IPS-18c (cell line): ENCODE results near the gene FARP2.

Experiments
- H3K4me3 ChIP-seq: 2 replicates; pipeline ENCODE4 v1.7.0; 2013; ENCODE audit warnings: low read depth, mild to moderate bottlenecking, low read length, moderate library complexity; ENCODE audit not compliant: insufficient read depth
- H3K9me3 ChIP-seq: one replicate; pipeline ENCODE4 v1.6.1; 2013; ENCODE audit warnings: mild to moderate bottlenecking, low read length, moderate library complexity; ENCODE audit not compliant: control insufficient read depth, insufficient read depth

Gene FARP2

DNA sequence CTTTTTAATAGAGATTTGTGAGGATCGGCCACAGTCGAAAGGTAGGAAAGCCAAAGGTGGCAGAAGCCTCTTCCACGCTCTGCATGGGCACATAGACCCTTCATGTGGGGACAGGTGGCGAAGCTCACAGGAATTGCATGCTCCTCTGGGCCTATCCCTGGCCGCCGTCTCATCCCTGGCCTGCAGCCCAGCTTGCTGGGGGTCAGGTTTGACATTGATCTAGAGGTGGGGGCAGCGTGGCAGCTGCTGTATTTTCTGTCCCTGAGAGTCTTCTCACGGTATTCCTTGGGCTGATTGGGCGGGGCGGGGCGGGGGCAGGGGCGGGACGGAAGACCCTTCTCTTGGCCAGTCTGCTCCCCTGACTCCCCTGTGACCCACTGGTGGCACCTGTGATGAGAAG lies 103.4 kb downstream of the FARP2 start:
- H3K9me3 ChIP-seq = peaks cover 3% of the 10 kb centered on the region
- no peak overlapping the region for H3K4me3 ChIP-seq

DNA sequence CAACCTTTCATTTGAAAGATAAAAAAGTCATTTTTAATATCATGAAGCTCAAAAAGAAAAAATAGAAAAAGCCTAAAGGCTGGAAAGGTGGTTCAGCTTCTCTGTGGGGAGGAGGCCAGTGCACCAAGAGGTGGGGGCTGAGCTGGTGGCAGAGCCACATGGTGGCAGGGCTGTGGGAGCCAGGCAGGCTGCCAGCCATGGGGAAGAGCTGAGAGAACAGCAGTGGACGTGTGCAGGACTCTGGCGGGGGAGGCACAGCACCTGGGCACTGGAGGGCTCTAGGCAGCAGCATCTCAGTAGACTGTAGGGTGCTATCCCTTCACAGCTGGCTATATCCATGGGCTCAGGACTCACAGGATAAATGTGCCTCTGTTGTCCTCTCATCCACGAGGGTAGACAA lies 104.5 kb downstream of the FARP2 start:
- Histone ChIP-seq H3K4me3 (no peak overlapping the region), H3K9me3 (peaks cover 3% of the 10 kb centered on the region)

DNA sequence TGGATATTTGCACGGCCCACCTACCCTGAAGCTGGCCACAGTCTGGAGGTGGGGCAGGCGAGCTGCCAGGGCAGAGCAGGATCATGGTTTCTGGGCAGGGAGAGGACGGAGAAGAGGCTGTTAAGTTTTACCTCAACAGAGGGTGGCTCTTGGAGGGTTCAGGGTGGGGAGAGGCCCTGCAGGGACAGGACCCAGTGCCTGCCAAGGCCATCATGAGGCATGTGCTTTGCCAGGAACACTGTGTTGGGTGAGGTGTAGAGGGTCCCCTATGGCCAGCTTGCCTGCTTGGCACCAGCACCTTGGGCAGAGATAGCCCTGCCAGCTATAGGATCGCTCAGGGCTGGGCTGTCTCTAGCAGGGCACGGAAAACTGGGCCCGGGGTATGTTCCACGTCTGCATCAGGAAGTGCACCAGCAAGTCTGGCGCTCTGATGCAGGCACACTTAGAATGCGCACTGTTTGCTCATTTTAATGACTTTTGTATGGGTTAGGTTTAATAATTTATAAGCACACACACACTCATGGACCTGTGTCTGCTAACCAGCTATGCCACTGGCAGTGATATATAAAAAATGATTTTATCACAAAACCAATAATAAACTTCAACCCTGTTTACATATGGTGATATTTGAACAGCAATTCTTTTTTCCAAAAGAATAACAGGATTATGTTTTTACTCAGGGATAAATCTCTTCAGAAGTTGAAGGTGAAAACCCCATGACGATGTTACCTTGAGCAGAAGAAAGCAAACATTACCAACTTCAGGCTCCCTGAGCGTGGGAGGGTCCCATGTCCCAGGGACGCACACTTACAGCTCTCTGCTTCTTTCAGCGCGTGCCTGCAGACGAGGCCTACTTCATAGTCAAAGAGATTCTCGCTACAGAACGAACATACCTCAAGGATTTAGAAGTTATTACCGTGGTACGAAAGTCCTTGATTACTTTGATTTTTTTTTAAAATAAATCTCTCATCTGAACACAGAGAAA lies 105.9 kb downstream of the FARP2 start:
- H3K9me3 ChIP-seq = no peaks in the 10 kb centered on the region
- no peak overlapping the region for H3K4me3 ChIP-seq

DNA sequence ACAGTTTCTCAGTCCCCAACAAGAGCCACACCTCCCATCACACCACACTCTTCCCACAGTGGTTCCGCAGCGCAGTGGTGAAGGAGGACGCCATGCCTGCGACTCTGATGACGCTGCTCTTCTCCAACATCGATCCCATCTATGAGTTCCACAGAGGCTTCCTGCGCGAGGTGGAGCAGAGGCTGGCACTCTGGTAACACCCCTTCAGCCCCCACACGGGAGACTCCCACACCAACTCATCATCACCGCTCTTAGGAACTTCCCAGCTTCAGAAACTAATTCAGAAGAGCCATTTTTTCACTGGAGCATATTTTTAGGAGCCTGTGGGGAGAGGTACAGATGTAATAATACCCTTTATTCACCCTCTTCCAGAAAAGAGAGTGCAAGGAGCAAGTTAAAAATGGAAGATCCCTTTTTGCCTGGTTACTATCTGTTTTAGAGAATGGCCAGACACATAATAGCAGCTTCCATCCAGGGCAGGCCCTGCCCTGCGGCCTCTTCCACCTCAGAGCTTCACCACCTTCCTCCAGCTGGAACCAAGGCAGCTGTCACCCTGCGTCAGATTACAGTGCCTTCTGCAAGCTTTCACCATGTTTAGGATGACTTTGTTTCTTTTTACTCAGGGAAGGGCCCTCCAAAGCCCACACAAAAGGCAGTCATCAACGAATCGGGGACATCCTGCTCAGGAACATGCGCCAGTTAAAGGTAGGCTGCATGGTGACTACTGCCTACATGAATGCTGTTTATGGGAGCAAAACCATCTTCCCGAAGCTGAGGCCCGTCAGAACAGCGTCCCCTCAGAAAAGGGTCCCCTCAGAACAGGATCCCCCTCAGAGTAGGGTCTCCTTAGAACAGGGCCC lies 107.4 kb downstream of the FARP2 start:
- Histone ChIP-seq H3K9me3 (no peaks in the 10 kb centered on the region), H3K4me3 (no peak overlapping the region)

DNA sequence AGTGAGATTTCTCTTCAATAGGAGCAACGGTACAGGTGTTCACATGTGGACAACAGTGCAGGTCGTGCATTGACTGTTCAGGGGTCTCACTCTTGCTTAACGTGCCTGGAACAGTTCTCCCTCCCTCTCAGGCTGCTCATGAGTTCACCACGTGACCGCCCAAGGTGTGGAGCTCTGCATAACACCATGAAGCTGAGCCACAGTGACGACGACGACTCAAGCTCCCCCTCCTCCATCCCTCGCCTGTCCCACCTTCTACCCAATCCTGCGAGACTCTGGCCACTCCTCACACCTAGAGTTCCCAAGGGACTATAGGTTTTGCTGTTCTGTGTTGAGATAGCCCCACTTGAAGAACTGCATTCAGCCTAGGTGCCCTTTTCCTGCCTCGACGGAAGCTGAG lies 109.5 kb downstream of the FARP2 start:
- no peaks in the 10 kb centered on the region for H3K9me3 ChIP-seq

DNA sequence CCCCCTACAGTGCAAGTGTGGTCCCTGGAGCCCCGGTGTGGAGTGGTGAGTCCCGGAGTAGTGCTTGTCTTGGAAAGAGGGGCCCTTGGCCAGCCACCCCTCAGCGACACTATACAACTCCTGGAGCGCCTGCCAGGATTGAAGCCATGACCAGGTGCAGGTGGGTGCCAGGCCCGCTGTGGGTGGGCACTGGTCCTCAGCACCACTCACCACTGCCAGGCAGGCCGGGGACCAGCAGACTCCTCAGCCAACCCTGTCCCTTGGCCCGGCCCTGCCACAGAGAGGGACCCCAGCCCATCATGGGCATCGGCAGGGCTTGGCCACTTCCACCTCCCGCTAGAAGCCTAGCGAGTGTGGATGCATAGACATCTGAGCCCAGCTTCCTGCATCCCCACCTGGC lies 110.1 kb downstream of the FARP2 start:
- Histone ChIP-seq H3K9me3 (no peaks in the 10 kb centered on the region), H3K4me3 (no peak overlapping the region)

More for the DNA sequence above, 109.5 kb downstream of the FARP2 start:
- H3K4me3 ChIP-seq = no peak overlapping the region

DNA sequence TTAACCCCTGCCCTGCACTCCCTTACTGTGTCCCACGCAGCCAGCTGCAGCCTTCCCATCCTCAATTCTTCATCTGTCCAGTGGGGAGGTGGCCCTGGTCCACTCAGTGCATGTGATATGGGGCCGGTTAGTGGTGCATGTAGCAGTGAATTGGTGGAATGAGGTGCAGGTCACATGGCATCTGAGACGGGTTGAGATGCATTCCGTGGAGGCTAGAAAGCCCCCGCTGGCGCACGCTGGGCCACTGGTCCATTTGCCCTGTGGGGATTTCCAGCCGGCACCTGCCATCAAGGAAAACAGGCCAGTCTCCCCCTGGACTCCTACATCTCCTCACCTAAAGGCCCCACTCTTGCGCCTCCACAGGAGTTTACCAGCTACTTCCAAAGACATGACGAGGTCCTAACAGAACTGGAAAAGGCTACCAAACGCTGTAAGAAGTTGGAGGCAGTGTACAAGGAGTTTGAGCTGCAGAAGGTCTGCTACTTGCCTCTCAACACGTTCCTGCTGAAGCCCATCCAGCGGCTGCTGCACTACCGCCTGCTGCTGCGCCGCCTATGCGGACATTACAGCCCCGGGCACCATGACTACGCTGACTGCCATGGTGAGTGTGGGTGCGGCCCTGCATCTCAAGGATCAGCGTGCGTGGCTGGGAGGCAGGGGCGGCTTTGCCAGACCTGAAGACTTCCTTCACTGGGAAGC lies 111.8 kb downstream of the FARP2 start:
- Histone ChIP-seq H3K9me3 (no peaks in the 10 kb centered on the region), H3K4me3 (no peak overlapping the region)

DNA sequence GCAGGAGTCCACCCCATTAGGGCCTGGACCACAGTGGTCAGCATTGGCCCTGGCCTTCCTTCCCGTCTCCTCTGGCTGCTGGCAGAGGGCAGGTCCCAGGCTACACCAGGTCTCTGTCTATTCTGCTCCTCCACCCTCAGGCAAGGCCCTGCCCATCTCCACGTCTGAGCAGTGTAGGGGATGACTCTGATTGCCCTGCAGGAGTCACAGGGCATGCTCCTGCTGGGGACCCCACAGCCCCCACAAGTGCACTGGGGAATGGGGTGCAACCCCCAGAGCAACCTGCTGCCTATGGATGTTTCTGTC lies 112.3 kb downstream of the FARP2 start:
- Histone ChIP-seq H3K9me3 (no peaks in the 10 kb centered on the region), H3K4me3 (no peak overlapping the region)

DNA sequence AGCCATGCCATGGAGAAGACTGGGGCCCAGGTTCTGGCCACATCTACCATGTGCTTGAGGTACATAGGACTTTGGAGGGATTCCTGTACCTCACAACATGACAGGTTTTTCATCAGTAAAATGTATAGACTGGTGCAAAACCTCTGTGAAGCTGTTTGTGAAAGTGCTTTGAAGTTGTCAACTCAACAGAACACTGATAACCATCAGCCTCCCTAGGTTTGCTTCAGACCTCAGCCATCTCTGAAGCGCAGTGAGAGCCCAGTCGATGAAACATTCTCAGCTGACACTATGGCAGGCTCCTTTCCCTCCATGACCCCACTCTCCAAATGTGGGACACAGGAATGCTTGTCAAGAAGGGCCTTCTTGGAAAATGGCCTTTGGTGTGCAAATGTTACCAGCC lies 113.7 kb downstream of the FARP2 start:
- Histone ChIP-seq H3K4me3 (no peak overlapping the region), H3K9me3 (no peaks in the 10 kb centered on the region)

DNA sequence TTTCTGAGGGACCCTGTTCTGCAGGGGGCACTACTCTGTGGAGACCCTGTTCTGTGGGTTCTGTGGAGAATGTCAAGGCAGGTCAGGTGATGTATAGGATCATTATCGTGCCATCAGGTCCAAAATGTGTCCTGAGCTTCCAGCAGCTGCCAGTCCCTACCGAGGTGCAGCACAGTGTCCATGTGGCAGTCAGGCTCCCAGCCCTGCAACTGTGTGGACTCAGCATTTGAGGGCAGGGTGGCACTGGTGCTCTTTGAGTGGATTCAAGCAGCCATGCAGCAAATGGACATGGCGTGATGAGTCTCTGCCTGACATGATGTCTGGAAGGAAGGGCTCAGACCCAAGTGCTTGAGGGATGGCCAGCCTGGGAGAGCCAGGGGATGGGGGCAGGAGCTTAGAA lies 117.3 kb downstream of the FARP2 start:
- no peak overlapping the region for H3K4me3 ChIP-seq
- H3K9me3 ChIP-seq = no peaks in the 10 kb centered on the region

DNA sequence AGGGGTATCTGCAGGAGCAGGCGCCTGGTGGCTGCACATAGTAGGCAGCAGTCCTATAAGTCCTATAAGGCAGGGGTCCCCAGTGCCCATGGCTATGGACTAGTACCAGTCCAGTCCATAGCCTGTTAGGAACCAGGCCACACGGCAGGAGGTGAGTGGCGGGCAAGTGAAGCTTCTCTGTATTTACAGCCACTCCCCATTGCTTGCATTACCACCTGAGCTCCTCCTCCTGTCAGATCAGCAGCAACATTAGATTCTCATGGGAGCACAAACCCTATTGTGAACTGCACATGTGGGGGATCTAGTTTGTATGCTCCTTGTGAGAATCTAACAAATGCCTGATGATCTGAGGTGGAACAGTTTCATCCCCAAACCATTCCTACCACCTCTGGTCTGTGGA lies 119.2 kb downstream of the FARP2 start:
- H3K4me3 ChIP-seq = no peak overlapping the region
- no peaks in the 10 kb centered on the region for H3K9me3 ChIP-seq

DNA sequence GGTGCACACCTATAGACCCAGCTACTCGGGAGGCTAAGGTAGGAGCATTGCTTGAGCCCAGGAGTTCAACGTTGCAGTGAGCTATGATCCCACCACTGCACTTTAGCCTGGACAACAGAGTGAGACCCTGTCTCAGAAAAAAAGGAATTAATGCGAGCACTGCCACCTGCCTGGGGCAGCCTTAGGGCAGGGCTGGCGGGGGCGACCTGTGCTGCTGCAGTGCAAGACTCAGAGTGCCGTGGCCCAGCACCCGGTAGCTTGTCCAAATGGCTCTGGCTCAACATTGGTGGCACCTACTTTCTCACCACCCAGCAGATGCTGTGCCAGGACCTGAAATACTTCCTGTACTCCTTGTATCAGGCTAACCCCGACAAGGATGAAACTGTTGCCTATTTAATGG lies 122.1 kb downstream of the FARP2 start:
- Histone ChIP-seq H3K9me3 (no peaks in the 10 kb centered on the region), H3K4me3 (no peak overlapping the region)

DNA sequence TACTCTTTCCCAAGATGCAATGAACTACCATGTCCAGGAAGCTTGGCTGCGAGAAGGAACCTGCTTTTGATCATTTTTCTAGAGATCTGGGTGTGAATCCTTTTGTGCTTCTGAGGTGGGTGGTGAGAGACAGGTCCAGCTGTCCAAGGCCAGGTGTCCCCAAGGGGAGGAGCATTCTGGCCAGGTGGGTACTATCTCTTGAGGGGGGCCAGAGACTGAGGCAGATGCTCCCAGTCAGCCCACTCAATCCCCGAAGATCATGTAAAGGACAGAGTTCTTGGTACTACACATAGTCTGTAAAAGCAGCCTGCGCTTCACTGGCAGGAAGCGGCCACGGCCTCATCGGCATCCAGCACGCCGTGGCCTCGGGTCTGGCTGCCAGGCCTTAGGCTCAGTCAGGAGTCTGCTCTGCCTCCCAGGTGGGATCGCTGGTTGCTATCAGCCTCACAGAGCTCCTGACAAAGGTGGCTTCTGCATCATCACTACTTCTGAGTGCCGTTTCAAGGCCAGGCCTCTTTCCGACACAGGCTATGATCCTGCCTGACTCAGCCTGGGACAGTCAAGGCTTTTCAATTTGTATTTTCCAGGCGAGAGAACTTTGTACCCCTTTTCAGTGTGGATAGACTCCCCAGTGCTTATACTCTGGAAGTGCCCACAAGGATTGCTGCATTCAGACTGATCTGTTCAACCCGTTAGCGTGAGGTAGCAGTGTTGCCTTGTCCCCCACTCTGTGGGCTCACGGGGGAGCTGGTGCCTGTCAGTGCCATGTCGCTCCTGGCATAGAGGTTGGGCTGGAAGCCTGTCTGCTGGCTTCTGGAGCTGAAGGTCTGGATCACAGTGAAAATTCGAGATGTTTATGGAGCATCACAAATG lies 123.2 kb downstream of the FARP2 start:
- H3K4me3 ChIP-seq = no peak overlapping the region
- H3K9me3 ChIP-seq = no peaks in the 10 kb centered on the region

DNA sequence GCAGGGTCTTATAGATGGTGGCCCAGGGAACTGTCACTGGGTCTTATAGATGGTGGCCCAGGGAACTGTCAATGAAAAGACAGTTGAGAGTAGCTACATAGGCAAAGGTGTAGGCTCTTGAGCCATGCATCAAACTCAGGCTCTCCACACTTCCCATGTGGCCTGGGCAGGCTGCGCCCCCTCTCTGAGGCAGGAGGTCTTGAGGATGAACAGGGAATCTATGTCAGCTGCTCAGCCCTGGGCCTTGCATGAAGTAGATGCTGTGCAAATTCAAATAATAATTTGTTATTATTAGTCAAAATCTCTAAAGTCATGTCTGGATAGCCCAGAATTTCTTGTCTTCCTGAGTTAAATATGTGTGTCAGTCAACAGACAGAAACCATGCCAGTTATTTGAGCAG lies 125.6 kb downstream of the FARP2 start:
- Histone ChIP-seq H3K4me3 (no peak overlapping the region), H3K9me3 (no peaks in the 10 kb centered on the region)

DNA sequence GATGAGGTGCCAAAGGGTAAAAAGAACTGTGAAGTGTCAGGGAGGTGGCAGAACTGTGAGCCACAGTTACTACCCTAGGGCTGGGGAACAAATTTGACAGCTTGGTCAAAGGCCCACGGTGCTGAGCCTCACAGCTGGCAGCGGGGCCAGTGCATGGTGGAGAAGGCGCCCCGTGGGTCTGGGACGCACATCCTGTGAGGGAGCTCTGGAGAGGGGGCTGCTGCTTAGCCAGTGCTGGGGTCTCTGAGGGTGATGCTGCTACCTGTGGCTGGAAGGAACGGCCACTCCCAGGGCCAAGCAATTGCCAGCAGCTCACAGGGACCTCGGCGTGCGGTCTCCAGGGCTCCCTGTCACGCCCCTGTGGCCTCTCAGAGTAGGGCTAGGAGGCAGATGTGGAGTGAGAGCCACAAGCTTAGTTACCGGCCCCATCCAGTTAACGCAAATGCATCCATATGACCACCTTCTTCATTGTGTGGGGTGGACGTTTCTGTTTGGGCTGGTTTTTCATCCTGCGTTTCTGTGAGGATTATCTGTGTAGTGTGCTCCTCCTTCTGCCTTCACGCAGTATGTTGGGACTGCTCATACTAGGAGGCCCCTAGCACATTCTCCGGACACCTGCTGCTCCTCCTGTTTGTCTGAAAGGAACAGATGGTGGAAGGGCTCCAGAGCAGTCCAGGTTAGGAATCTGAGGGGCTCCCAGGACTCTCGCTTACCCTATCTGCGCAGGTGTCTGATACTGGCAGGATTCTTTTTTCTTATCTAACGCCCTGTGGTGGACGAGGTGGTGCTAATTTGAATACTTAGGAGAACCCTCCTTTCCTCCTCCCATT lies 126.3 kb downstream of the FARP2 start:
- no peaks in the 10 kb centered on the region for H3K9me3 ChIP-seq

DNA sequence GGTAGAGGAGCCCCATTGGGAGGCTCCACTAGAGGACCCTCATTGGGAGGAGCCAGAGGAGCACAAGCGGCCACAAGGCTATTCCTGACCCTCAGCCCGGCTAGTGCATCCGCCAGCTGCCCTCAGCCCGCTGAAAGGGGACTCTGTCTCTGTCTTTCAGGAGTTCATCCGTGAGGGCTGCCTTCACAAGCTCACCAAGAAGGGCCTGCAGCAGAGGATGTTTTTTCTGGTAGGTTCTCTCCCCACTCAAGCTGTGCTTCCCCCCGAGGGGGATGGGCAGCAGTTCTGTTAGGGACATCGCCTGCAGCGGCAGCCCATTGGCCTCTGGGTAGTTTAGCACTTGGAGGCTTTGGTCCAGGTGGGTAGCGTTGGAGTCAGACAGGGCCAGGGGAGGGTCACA lies 127.2 kb downstream of the FARP2 start:
- no peaks in the 10 kb centered on the region for H3K9me3 ChIP-seq

More for the DNA sequence above, 126.3 kb downstream of the FARP2 start:
- H3K4me3 ChIP-seq = no peak overlapping the region

More for the DNA sequence above, 127.2 kb downstream of the FARP2 start:
- no peak overlapping the region for H3K4me3 ChIP-seq
